Measurements from ENCODE around the gene DOCK2.
"Not testable (repeated sequence)": the region's sequence is repeated elsewhere in the genome, so short reads cannot be mapped to it uniquely, and the experiment has no call there.

DOCK2 gene

DNA sequence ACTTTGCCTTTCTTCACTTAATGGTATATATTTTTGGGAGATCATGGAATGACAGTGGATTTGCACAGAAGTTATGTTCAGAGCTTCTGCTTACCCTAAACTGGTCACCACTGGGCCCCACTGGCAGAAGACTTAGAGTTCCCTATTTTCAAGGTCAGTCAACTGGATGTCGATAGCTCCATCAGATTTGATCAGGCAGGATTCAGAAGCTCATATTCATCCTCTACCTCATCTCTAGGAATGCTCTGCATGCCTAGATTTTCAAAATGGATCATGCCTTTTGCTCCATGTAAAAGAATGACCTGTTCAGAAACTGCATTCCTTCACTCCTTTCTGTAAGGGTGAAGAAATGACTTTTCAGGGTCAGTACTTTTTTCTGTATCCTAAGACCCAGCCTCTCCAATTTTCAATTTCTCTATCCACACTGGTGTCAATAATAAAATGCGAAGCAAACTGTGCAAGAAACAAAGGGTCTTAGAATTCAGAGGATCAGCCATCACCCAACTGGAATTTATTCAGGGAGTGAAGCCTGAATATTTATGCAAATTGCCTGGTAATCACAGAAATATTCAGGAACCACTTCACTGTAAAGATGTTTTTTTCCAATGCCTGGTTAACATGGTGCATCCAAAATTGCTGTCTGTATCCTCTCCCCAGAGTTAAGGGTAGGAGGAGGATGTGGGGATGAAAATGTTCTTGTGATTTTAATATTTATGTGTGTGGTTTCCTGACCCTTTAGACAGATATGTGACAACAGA, 125.4 kb downstream of the DOCK2 start:
- no peak for DNase-seq

DNA sequence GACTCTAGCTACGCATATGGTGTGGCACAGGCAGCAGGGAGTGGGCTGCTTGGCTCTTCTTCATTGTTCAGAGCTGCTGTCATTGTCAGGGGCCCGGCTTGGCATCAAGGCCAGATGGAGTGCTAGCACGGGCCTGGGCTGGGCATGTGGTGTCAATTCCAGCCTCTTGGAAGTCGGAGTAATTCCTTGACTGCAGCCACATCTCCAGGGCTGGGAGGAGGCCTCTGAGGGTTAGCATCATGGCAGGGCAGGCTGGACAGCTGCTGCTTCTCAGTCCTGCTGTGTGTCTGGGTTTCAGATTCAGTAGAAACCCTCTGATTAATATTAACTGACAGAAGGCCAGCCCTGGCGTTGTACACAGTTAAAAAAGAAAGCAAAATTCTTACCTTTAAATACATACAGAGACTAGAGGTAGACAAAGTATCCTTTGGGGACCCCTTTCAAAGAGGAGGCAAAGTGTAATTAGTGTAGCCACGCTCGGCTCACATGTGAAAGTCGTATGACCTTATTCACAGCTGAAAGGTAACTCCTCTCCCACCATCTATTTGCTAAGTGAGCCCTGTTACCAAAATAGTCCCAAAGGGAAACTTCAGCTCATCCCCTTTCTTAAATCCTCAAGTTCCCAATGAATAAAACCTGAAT, 126.4 kb downstream of the DOCK2 start:
- DNase-seq: no peak

DNA sequence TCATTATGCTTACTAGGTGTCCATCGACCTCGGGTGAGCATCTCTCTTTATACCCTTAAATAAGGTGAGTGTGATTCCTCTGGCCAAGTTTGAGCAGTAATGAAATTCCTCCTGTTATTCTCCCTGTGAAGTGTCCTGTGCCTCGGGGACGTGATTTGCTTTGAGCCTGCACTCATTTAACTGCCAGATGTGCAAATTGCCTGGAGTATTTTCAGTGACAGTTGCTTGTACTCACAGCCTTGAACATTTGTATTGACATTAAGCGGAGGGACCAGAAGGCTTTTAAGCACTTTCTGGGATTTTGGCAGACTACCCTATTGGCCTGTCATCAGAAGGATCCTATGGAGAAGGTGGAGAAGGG, 126.9 kb downstream of the DOCK2 start:
- no peak for DNase-seq

DNA sequence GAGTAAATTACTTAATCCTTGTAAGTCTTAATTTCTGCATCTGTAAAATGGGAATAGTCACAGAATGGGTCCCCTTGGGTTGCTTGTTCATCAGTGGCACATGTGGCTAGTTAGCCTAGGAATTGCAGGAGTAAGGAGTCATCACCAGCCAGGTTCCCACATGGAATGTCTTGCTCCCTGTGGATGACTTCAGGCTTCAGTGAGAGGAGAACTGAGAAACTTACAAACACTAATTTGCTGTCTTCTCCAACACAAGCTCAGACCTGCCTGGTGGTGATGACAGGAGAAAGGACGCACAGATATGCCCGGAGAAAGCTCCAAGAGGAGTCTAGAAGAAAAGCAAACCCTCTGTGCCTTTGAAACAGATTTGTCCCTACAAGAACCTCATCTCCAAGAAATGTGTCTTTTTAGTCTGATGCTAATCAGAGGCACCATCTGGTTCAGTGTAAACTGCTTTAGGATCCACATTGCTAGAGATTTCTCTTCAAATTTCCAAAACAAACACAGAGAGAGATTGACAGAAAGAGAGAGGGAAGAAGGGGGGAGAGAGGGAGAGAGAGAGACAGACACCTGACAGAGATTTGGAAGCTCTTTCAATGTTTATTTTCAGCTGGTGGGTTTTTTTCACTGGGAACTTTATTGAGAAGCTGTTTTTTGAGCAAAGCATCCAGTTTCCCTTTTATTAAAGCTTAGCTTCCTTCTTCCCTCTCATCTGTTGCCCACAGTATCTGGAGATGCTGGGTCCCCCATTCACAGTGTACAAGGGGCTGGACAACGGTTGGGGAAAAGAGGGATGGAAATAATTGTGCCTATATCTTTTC, 128.3 kb downstream of the DOCK2 start:
- no peak for DNase-seq

DNA sequence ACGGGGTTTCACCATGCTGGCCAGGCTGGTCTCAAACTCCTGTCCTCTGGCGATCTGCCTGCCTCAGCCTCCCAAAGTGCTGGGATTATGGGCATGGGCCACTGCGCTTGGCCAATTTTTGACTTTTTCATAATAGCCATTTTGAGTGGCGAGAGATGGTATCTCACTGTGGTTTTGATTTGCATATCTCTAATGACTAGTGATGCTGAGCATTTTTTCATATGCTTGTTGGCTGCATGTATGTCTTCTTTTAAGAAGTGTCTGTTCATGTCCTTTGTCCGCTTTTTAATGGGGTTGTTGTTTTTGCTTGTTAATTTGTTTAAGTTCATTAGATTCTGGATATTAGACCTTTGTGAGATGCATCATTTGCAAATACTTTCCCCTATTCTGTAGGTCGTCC, 129.9 kb downstream of the DOCK2 start:
- not testable (repeated sequence) for DNase-seq

DNA sequence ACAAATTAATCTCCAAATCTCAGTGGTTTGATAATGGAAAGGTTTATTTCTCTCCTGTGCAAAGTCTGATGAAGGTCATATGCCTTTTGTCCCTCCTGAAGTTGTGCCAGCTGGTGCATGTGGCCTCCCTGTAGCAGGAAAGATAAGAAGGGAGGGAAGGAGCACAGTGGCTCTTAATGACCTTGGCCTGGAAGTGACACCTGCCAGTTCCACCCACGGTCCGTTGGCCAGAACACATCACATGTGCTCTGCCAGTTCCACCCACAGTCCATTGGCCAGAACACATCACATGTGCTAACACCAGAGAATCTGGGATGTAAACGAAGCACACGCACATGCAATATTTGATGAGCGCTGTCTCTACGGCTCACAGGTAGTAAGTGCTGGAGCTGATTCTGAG, 130.9 kb downstream of the DOCK2 start:
- DNase-seq: no peak

DNA sequence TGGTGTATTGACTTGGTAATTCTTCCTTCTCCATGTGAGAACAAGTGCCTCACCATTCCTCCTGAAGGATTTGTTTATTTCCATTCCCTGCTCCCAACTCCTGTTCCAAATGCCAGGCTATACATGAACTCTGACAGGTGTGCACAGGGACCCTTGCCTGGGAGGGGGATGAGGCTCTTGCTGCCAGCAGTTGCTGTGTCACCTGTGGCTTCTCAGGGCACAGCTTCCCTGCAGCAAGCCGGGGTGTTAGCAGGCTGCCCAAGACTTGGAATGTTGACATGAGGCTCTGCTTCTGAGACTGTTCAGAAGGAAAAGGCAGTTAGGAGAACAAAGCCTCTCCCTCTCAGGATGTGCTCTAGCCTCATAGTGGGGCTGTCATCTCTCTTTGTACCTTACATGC, 131.3 kb downstream of the DOCK2 start:
- no peak for DNase-seq

DNA sequence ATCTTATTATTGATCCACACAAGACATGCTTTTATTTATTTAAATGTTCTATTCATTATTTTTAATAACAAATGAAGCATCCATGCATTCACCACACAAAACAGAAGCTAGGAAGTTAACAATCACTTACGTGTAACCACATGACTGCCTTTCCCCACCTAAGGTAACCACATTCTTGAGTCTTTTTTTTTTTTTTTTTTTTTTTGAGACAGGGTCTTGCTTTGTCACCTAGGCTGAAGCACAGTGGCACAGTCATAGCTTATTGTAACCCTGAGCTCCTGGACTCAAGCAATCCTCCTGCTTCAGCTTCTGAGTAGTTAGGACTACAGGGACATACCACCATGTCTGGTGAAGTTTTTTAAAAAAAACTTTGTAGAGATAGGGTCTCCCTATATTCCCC, 133.0 kb downstream of the DOCK2 start:
- DNase-seq: no peak

DNA sequence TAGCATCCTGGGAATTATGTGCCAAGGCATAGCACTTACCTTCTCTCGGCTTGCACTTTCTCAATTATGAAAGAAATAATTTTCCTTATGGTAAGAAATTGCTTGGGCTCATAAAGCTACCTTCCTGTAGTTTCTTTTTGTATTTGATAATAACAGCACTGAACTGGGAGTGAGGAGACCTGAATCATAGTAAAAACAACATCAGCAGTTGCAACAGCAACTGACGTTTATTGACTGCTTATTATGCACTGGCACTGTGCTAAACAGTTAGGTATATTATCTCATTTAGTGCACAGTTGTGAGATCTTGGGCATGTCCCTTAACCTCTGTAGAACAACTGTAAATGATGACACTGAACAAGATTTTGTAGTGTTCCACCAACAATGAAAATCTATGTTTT, 135.2 kb downstream of the DOCK2 start:
- DNase-seq: no peak

DNA sequence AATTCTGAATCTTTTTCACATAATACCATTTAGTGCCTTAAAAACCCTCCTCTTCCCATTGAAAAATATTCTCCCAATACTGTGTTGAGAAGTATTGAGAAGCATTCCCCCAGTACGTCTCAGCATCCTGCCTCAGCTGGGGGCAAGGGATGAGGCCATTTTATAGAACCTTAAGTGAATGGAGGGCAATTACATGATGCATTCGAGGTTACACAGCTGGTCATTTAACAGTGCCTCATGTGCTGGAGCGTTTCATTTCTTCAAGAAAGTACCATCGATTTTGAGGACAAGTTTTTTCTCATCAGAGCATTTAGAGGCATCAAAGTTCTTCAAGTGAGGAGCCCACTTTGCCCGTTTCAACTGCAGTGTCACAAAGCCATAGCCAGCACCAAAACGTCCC, 135.6 kb downstream of the DOCK2 start:
- no peak for DNase-seq

DNA sequence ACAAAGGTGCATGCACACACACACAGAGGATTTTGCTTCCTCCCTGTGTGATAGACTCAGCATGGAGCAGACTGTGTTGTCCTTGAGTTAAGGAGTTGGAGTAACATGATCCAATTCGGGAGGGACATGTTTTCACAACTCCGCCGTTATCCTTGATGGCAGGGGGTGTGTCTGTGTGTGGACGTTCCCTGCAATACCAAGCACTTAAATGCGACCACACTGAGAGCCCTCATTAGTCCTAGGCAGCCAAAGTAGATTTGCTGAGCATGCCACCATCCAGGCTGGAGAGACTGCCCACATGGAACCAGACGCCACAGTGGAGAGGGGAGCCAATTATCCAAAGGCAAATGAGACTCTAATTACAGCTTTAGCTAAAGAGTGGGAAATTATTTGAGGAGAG, 140.1 kb downstream of the DOCK2 start:
- DNase-seq: no peak

DNA sequence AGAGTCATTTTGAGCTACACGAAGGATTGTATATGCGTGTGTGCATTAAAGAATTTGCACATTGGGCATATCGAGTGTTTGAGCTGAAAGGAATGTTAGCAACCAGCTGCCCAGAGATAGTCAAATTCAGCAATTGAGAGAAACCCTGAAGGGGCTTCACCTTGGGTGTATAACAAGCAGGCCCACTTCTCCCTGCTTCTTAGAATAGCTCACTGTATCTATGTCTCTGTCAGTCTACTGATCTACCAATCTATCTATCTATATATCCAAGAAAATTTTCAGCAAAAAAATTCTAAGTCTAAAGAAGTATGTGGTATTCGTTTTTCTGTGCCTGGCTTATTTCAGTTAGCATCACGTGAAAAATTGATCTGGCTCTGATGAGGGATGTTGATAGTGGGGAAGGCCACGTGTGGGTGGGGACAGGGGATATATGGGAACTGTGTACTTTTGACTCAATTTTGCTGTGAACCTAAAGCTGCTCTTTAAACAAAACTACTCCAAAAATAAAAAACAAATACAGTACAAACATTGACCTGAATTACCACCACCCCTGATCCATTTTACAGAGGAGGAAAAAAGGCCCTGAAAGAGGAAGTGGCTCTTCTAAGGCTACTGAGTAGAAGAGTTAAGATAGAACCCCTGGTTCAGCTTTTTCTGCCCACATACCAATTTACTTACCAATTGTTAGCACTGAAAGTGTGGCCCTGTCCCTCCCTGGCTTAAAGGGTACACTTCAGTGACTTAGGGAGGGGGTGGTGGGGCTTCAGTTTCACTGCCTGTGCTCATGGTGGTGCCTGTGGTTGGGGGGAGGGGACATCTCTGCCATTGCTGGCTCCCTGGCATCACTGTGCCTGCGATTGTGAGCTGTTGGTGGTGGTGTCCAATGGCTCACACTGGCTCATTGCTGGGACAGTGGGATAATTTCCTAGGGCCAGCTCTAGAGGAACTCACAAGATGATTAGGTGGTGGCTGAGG, 141.8 kb downstream of the DOCK2 start:
- no peak for DNase-seq

DNA sequence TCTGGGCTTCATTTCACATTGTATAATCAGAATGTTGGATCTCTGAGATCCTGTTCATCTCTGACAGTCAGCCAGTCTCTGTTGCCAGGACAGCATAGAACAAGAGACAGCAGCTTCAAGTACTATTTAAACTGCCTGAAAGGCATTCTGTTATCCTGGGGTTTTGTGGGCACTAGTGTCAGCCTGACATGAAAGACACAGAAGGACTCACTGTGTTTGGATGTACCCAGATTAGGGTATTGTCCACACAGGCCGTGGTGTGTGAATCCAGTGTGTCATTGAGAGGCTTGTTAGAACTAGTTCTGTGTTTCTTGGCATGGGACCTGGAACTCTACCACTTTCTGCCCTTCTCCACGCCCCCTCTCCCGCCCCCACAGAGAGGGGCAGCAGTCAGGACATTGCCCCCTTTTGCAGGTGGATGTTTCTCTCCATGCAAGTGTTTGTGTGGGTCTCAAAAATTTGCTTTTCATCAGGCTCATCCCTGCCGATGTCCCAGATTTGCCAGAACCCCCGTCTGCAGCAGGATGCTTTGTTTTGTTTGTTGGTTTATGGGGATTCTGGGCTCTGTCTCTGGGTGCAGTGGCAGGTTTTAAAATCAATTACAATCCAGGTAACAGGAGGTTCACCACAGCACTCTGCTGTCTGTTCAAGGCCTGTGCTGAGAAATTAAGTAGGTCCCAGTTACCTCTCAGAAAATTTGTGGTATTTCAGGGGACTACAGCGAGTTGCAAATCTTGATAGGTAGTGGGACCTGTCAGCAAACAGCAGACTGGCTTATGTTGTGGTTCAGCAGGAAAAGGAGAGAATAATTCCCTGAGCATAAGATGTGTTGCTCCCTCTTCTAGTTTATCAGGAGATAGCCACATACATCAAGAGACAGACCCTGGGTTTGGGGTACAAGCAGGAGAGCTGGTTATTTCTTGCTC, 144.6 kb downstream of the DOCK2 start:
- no peak for DNase-seq

DNA sequence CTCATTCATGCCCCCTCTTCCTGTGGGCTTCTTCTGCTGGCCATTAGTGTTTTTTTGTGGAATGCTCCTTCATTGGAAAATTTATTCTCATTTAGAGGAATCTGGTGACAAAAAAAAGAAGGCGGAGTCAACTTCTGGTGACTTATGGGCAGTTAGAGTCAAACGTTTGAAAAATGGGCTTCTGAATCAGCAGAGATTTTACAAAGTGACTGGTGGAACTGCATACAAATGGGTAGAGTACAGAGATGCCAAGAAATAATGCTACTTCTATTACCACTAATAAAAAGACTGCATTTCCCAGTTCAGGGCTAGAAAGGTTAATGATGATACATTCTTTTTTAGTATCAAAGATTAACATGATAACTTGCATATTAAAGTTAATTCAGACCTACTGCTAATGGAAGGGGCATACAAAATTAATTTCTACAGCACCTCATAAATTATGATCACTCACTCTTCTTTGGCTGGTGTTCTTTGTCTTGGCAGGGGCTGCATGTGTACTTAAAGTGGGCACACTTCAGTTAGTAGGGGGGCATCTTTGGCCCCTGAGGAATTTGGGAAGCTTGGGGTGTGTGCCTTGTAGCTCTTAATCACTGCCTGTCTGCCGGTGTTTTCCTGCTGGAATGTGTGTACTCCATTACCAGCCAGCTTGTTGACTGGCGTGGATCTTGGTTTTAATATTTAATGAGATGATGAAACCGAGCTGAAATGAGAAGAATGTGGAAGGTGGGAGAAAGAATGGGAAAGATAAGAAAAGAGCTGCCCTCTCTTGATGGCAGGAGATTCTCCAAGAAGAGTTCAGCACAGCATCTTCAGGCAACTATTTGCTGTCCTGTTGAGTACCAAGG, 148.9 kb downstream of the DOCK2 start:
- no peak for DNase-seq

DNA sequence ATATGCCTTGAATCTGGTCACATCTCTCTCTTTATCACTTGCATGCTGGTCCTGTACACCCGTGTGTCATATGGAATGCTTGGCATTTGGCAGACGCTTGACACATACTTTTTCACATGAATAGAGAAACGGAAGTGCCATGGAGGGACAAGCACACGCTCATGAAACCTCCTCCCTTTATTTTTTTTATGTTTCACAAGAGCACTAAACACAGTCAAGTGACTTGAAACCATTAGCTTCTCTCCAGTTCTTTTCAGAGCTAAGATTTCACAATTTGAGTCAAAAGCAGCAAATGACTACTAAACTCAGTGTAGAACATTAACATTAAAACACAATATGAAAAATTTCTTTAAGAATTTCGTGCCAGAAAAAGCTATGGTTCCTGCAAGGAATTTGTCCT, 151.1 kb downstream of the DOCK2 start:
- DNase-seq: no peak

DNA sequence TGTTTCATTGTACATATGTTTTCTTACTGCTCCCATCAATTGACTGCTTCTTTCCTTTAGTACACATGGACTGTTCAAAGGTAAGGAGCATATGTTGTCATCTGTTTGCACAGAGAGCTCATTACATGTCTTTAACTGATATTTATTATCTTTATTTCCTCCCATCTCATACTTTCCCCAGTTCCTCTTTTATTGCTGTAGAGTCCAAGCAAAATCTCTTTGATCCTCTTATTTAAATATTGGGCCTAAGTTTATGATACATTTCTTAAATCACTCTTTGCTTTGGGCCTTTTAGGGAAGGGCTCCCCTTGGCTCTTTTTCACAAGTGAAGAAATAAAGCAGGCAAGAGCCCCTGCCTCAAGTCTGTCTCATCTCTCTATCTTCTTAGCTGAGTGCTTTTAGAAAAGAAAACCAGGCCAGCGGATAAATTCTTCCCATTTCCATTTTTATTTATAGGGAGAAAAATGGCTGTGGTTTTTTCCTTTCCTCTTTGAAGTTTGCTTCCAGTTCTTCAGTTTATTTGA, 152.4 kb downstream of the DOCK2 start:
- no peak for DNase-seq

DNA sequence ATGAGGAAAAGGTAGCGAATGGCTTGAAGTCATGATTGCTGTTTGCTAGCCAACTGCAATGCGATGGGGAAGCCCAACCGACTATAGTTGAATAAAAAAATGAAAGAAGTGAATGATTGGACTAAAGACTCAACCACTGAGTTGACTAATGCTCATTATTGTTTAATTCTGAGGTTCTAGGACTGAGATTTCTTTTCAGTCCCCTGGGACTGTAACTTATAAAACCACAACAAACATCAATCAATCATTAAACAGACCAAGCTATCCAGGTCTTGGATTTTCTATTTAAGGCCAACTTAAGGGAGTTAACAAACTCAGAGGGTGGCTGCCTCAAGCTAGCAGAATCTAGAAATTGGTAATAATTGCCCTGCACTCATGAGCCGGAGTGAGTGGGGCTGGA, 154.2 kb downstream of the DOCK2 start:
- no peak for DNase-seq

DNA sequence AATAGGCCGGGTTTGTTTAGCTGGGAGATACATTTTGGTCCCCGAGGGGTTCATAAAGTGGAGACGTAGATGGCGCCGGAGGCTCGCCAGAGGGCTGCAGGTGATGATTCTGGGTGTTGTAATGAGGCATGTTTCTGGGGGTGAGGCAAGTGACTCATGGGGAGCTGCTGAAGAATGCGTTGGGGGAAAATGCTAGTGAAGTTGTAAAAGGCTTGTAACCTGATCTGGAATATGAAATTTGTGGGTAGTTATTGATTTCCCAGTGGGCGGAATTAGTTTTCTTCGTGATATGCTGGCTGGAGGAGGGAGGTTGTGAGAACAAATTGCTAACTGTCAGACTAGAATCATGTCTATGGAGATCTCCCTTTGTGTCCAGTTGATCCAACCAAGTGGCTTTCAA, 158.3 kb downstream of the DOCK2 start:
- peak; percentile 27 for DNase-seq

DNA sequence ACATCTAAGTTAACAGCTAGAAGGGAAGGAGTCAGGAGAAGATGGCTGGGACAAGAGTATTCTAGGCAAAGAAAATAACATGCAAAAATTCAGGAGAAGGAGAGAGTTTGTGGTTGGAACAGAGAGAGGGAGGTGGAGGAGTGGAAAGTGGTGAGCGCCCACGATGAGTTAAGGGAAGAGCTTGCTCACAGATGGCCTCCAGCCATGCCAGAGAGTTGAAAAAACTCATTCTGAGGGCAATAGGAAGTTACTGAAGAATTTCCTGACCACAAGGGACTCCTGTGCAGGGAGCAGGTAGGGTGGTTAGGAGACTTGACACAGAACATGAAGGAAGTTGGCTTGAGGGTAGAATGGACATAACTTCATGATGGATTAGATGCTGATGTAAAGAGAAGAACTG, 159.7 kb downstream of the DOCK2 start:
- peak; percentile 18 for DNase-seq

DNA sequence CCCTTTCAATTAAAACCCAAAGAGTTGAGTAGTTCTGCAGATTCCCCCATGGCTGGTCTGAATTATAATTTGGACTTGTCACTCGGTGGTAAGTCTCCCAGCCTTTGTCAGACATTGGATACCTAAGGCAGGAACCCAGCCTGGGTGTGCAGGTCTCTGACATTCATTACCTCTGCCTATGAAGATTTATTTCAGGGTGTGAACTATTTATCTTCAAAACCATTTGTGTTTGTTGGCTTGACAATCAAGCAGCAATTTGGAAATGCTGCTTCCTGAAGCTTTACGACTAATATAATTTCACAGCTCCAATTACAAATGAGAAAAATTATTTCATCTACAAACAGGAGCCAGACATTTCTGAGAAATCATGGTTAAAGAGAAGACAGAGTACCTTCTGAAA, 160.5 kb downstream of the DOCK2 start:
- no peak for DNase-seq

DNA sequence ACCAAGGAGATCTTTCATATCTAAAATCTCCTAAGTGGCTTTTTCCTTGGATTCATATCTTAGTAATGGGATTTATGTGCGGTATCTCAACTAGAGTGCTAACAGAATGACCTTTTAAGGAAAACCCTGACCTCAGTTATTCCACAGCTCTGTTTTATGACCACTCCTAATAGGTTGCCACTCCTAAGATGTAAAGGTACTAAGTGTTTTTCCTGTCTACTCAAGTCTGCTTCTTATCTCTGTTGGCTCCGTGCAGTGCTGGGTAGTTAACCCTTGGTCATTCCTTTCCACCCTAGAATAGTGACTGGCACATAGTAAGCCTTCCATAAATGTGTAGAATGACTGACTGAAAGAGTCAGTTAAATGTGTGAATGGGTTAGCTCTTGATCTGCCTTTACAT, 161.4 kb downstream of the DOCK2 start:
- DNase-seq: no peak

Measured in activated CD4-positive, alpha-beta T cell treated with anti-CD3 and anti-CD28 coated beads for 48 hours (primary cell).